IPS-20b (cell line): ENCODE measurements around the gene SLC6A18.
"Not testable (repeated sequence)": the region's sequence is repeated elsewhere in the genome, so short reads cannot be mapped to it uniquely, and the experiment has no call there.

Source experiments
- H3K27ac ChIP-seq: one replicate; pipeline ENCODE4 v1.5.1; 2013; ENCODE audit warnings: low read length
- H3K27me3 ChIP-seq: 2 replicates; pipeline ENCODE4 v1.6.1; 2013; ENCODE audit warnings: mild to moderate bottlenecking, low read length, inconsistent platforms; ENCODE audit not compliant: insufficient read depth
- H3K36me3 ChIP-seq: 2 replicates; pipeline ENCODE4 v1.6.1; 2013; ENCODE audit warnings: low read depth, mild to moderate bottlenecking, inconsistent platforms, low read length, moderate library complexity; ENCODE audit not compliant: insufficient read depth
- H3K4me1 ChIP-seq: 2 replicates; pipeline ENCODE4 v1.6.1; 2013; ENCODE audit warnings: mild to moderate bottlenecking, control low read depth, inconsistent platforms, low read length, moderate library complexity; ENCODE audit not compliant: insufficient read depth
- H3K4me3 ChIP-seq: 2 replicates; pipeline ENCODE4 v1.5.1; 2013; ENCODE audit warnings: mild to moderate bottlenecking, low read length, inconsistent platforms
- H3K9ac ChIP-seq: 2 replicates; pipeline ENCODE4 v1.6.1; 2013; ENCODE audit warnings: low read depth, mild to moderate bottlenecking, inconsistent platforms, low read length, moderate library complexity
- H3K9me3 ChIP-seq: 2 replicates; pipeline ENCODE4 v1.6.1; 2013; ENCODE audit warnings: mild to moderate bottlenecking, low read depth, low read length, inconsistent platforms; ENCODE audit not compliant: insufficient read depth

SLC6A18 gene

GRCh38 chr5:1220831-1221230, 4.3 kb upstream of the SLC6A18 start:
- Histone ChIP-seq H3K4me3 (no peak overlapping the region), H3K27ac (no peak overlapping the region), H3K9ac (no peak overlapping the region), H3K9me3 (no peaks in the 10 kb centered on the region; the same call in 1 of the 2 replicates), H3K4me1 (no peaks in the 10 kb centered on the region), H3K27me3 (peaks cover 7% of the 10 kb centered on the region; the same call in 1 of the 2 replicates), H3K36me3 (no peaks in the 10 kb centered on the region)

GRCh38 chr5:1221721-1222120, 3.5 kb upstream of the SLC6A18 start:
- Histone ChIP-seq H3K27me3 (peaks cover 7% of the 10 kb centered on the region; the same call in 1 of the 2 replicates), H3K36me3 (no peaks in the 10 kb centered on the region), H3K9ac (no peak overlapping the region), H3K4me3 (no peak overlapping the region), H3K4me1 (no peaks in the 10 kb centered on the region), H3K9me3 (no peaks in the 10 kb centered on the region; the same call in 1 of the 2 replicates), H3K27ac (no peak overlapping the region)

GRCh38 chr5:1222147-1222546, 3.0 kb upstream of the SLC6A18 start:
- H3K27me3 ChIP-seq, result peaks cover 7% of the 10 kb centered on the region; the same call in 1 of the 2 replicates

DNA sequence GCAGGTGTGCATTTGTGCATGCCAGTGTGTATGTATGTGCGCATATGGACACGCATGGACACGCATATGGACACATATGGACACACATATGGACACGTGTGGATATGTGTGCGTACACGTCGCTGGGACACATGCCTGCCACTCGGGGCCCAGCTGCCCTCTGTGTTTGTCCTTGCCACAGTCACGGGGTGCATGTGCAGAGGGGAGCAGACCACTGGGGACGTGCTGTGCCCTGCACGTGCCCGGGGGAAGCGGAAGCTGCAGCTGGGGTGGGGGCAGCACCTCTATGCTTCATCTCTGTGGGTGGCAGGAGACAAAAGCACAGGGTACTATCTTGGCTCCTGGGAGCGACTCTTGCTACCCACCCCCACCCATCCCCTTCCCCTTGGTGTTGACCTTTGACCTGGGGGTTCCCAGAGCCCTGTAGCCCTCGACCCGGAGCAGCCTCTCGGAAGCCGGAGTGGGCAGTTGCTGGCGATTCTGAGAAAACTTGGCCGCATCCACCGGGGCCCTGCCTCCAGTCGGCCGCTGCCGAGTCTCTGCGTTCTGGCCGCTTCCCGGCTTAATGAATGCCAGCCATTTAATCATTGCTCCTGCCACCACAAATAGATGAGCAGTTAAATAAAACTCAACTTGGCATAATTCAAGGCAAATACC, 2.4 kb upstream of the SLC6A18 start:
- H3K4me1 ChIP-seq, result no peaks in the 10 kb centered on the region
- H3K27me3 ChIP-seq, result peaks cover 7% of the 10 kb centered on the region; the same call in 1 of the 2 replicates
- no peaks in the 10 kb centered on the region for H3K36me3 ChIP-seq
- no peak overlapping the region for H3K27ac ChIP-seq
- H3K9me3 ChIP-seq, result no peaks in the 10 kb centered on the region; the same call in 1 of the 2 replicates
- no peak overlapping the region for H3K4me3 ChIP-seq
- no peak overlapping the region for H3K9ac ChIP-seq

More at GRCh38 chr5:1222147-1222546, 3.0 kb upstream of the SLC6A18 start:
- Histone ChIP-seq H3K4me3 (no peak overlapping the region), H3K9me3 (no peaks in the 10 kb centered on the region; the same call in 1 of the 2 replicates), H3K9ac (no peak overlapping the region), H3K36me3 (no peaks in the 10 kb centered on the region), H3K4me1 (no peaks in the 10 kb centered on the region), H3K27ac (no peak overlapping the region)

GRCh38 chr5:1223278-1223670, 1.9 kb upstream of the SLC6A18 start:
- Histone ChIP-seq H3K9me3 (no peaks in the 10 kb centered on the region; the same call in 1 of the 2 replicates), H3K36me3 (no peaks in the 10 kb centered on the region), H3K9ac (no peak overlapping the region), H3K27me3 (peaks cover 3% of the 10 kb centered on the region; the same call in 1 of the 2 replicates), H3K4me3 (no peak overlapping the region), H3K4me1 (no peaks in the 10 kb centered on the region), H3K27ac (no peak overlapping the region)

- Histone ChIP-seq H3K9ac (no peak overlapping the region), H3K4me3 (no peak overlapping the region), H3K36me3 (no peaks in the 10 kb centered on the region), H3K27ac (no peak overlapping the region), H3K27me3 (no peaks in the 10 kb centered on the region), H3K9me3 (no peaks in the 10 kb centered on the region; the same call in 1 of the 2 replicates), H3K4me1 (no peaks in the 10 kb centered on the region)
Observed at GRCh38 chr5:1224631-1225030, 550 bp upstream of the SLC6A18 start.

DNA sequence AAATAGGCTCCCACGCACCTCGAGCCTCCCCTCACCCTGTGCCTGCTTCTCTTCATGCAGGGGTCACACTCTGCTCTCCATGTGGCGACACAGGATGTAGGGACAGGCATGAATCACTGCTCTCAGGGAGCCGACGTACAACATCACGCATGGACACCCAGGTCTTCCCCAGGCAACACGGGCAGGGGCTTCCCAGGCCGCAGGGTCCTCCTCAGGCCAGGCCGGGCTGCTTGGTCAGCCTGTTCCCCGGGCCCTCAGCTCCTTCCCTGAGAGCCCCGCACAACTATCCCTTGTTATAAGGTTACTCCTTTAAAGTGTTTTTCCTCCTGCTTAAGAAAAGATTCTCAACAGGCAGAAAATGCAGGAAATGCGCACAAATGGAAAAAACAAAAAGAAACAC, 1.1 kb downstream of the SLC6A18 start:
- no peaks in the 10 kb centered on the region for H3K4me1 ChIP-seq
- H3K9me3 ChIP-seq, result no peaks in the 10 kb centered on the region; the same call in 1 of the 2 replicates
- H3K27me3 ChIP-seq, result no peaks in the 10 kb centered on the region
- no peak overlapping the region for H3K27ac ChIP-seq
- H3K9ac ChIP-seq, result no peak overlapping the region
- H3K4me3 ChIP-seq, result no peak overlapping the region
- no peaks in the 10 kb centered on the region for H3K36me3 ChIP-seq

- H3K9me3 ChIP-seq, result no peaks in the 10 kb centered on the region; the same call in 1 of the 2 replicates
Observed at GRCh38 chr5:1226839-1227581, 1.8 kb downstream of the SLC6A18 start.

DNA sequence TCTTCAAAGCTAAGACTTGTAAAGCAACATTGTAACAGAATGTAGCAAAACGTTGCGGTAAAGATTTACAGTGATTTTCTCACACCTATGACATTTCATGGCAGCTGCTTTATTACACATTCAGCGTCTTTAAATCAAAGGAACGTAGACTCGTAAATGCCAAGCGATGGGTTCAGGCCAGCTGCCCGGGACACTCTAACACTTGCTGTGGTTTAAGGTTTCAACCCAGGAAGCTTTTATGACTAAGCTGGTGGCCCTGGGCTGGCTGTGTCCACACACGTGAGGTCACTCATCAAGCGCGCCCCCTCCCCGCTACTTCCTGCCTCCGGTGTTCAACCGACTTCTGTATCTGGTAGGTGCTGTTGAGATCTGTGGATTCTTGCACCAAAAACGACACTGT, 2.5 kb downstream of the SLC6A18 start:
- H3K4me1 ChIP-seq, result no peaks in the 10 kb centered on the region
- H3K9ac ChIP-seq, result no peak overlapping the region
- H3K27ac ChIP-seq, result no peak overlapping the region
- H3K4me3 ChIP-seq, result no peak overlapping the region
- no peaks in the 10 kb centered on the region for H3K9me3 ChIP-seq
- H3K36me3 ChIP-seq, result no peaks in the 10 kb centered on the region
- H3K27me3 ChIP-seq, result no peaks in the 10 kb centered on the region

More at GRCh38 chr5:1226839-1227581, 1.8 kb downstream of the SLC6A18 start:
- Histone ChIP-seq H3K27me3 (no peaks in the 10 kb centered on the region), H3K4me3 (no peak overlapping the region), H3K4me1 (no peaks in the 10 kb centered on the region), H3K36me3 (no peaks in the 10 kb centered on the region), H3K9ac (no peak overlapping the region), H3K27ac (no peak overlapping the region)

DNA sequence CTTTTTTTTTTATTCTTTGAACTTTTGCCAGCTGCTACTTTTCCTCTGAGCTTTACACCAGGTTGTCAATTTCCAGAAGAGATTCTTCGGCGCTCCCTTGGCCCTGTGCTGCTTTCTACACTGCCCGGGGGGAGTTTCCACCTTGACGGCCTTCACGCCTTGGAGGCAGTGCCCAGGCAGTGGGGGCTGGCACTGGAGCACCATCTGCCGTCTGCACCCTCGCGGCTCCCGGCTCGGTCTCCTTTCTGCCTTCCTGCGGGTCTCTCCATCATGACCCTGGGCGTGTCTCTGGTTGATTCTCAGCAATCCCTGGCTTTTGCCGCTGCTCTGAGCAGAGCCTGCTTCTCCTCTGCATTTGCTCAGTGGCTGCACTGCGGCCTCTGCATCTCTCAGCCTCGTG, 2.9 kb downstream of the SLC6A18 start:
- Histone ChIP-seq H3K9ac (no peak overlapping the region), H3K9me3 (no peaks in the 10 kb centered on the region), H3K4me1 (no peaks in the 10 kb centered on the region), H3K27me3 (no peaks in the 10 kb centered on the region), H3K27ac (no peak overlapping the region), H3K36me3 (no peaks in the 10 kb centered on the region), H3K4me3 (no peak overlapping the region)

DNA sequence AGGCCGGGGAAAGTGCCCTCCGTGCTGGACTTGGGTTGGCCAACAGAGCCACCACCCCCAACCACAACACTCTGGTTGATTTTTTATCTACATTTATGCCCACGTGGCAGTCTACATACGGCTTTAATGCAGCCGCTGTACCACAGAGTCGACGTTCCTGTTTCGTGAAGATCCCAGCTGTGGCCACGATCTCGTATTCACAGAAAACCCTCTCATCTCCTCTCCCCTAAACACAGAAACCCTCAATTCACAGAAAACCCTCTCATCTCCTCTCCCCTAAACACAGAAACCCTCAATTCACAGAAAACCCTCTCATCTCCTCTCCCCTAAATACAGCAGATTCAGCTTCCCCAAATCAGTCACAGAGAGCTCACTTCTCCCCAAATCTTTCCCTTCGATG, 3.8 kb downstream of the SLC6A18 start:
- not testable (repeated sequence) for H3K27me3 ChIP-seq, H3K36me3 ChIP-seq, H3K27ac ChIP-seq, H3K9me3 ChIP-seq, H3K9ac ChIP-seq, H3K4me1 ChIP-seq, H3K4me3 ChIP-seq

GRCh38 chr5:1229822-1230221, 4.6 kb downstream of the SLC6A18 start:
- no peaks in the 10 kb centered on the region for H3K9me3 ChIP-seq
- H3K36me3 ChIP-seq, result no peaks in the 10 kb centered on the region
- H3K4me3 ChIP-seq, result no peak overlapping the region
- H3K9ac ChIP-seq, result no peak overlapping the region
- no peaks in the 10 kb centered on the region for H3K27me3 ChIP-seq
- H3K4me1 ChIP-seq, result no peaks in the 10 kb centered on the region
- no peak overlapping the region for H3K27ac ChIP-seq
